ENCODE data around the gene ATP6V0B. TPM values are rescaled to one million over a fixed set of nuclear protein-coding genes. Genes with fewer than 3 reads are reported as not detected.

ATP6V0B gene
- total and polyA plus RNA-seq, 2 of the 13 experiments (the other 11 are each of a cell fraction or from before 2014, with no cell fraction given), result 157 to 161 TPM

- TF ChIP-seq EED (CRISPR knock-in tag; IDR thresholded peaks at IDR 0.05) (no peak), HBP1 (CRISPR knock-in tag; IDR thresholded peaks at IDR 0.05; ENCODE audit: low read depth) (0 out of 2 replicates have a peak, but pooled peaks have one; percentile 52)
Observed at GRCh38 chr1:43973981-43974442, 748 bp upstream of the ATP6V0B start (continued).

GRCh38 chr1:43975249-43975961, 645 bp downstream of the ATP6V0B start:
- no peak for DNase-seq (ENCODE audit: low spot score)
- BruUV-seq (replicated peaks), result TSS peak; percentile 64
- ATAC-seq, result peak; percentile 0
- H3K4me1 ChIP-seq (ENCODE audit: insufficient read depth, low read length), result peaks cover 58% of the 10 kb centered on the region
- WGBS (ENCODE audit: low lambda C conversion rate), result 1% methylated on average over 25 of the region's 34 CpGs
- H2AFZ ChIP-seq (ENCODE audit: low read length), result no peak overlapping the region
- peak overlapping the region; percentile 75 for H3K27ac ChIP-seq (ENCODE audit: extremely low read length, insufficient read depth, low read length)
- peak overlapping the region; percentile 86 for H3K9ac ChIP-seq (ENCODE audit: insufficient read depth, low read depth, low read length)
- peaks cover 3 to 12% of the 10 kb centered on the region in 2 experiments; a peak in 4 of 5 replicates for H3K36me3 ChIP-seq (replicated peaks in 1 of 2; ENCODE audit: control insufficient read depth in 1 of 2, insufficient read depth in 2 of 2, low read length in 2 of 2)
- intact Hi-C loops (cut with micrococcal nuclease; ENCODE audit: unreplicated experiment) (no loop called here), in situ Hi-C loops (cut with HindIII; ENCODE audit: extremely low pct_ligation_motif_present, low pct_unique_long_range_greater_than_20kb) (no loop called here)
- peaks cover 38% of the 10 kb centered on the region for H3K79me2 ChIP-seq (ENCODE audit: insufficient read depth, low read length)
- ChIA-PET CTCF (ENCODE audit: low intra/inter-chr PET ratio, low total read pairs) (no interaction called here), POLR2A (interaction anchor here (1.0 to 4.1 kb wide), 11 partner anchors 12 to 325 kb away, joined by 3 to 20 read pairs (median 5); partner anchors contain the start of genes IPO13, KDM4A and SLC6A9)
- no peak for FAIRE-seq
- peaks cover 4% of the 10 kb centered on the region; the same call in 1 of the 2 replicates for H4K20me1 ChIP-seq (ENCODE audit: insufficient read depth, low read length)
- H3K27me3 ChIP-seq (ENCODE audit: control insufficient read depth in 1 of 2, insufficient read depth in 2 of 2, low read length in 2 of 2), result no peaks in the 10 kb centered on the region
- H3K4me2 ChIP-seq (ENCODE audit: low read depth, low read length), result peak overlapping the region; percentile 99
- H3K4me3 ChIP-seq (replicated peaks in 1 of 3; ENCODE audit: insufficient read depth in 1 of 3, low read depth in 2 of 3, low read length in 3 of 3), result peak overlapping the region; percentile 95 to 96 (median 95)
- no peaks in the 10 kb centered on the region for H3K9me3 ChIP-seq (ENCODE audit: low read length)
- TF ChIP-seq SNAPC2 (CRISPR knock-in tag; IDR thresholded peaks at IDR 0.05), result no peak
- no peak for TF ChIP-seq HCFC1 (IDR thresholded peaks at IDR 0.05; ENCODE audit: low read depth, low read length)
- TF ChIP-seq ZNF18 (CRISPR knock-in tag; IDR thresholded peaks at IDR 0.05; ENCODE audit: insufficient replicate concordance), result peak; percentile 11
- no peak for TF ChIP-seq ZNF609 (CRISPR knock-in tag; IDR thresholded peaks at IDR 0.05; ENCODE audit: borderline replicate concordance)
- TF ChIP-seq ZUFSP (CRISPR knock-in tag; IDR thresholded peaks at IDR 0.05; ENCODE audit: borderline replicate concordance), result no peak
- TF ChIP-seq KMT2B (CRISPR knock-in tag; IDR thresholded peaks at IDR 0.05), result no peak
- no peak for TF ChIP-seq ARHGAP35 (CRISPR knock-in tag; IDR thresholded peaks at IDR 0.05; ENCODE audit: borderline replicate concordance)

All from HepG2 (cell line).